Memory B cell (primary cell): ENCODE data around the gene SH2D4B.

Experiments
- ATAC-seq: fragments of 150-1000 bp; cut with Tn5 transposase; 2 replicates; pipeline ENCODE4 v1.10.0; 2021; ENCODE audit warnings: low read depth, mild to moderate bottlenecking, moderate library complexity
- DNase-seq, 2 donors: peaks; one replicate each; pipeline ENCODE4 v3.0.0; 2022; ENCODE audit warnings: low spot score in 2 of 2
- H3K27ac Mint-ChIP-seq: one replicate; pipeline ENCODE4 v1.8.0; 2022; ENCODE audit warnings: mild to moderate bottlenecking, moderate library complexity, mixed read lengths
- H3K27me3 Mint-ChIP-seq: one replicate; pipeline ENCODE4 v1.8.0; 2022; ENCODE audit warnings: mixed read lengths
- H3K36me3 Mint-ChIP-seq: one replicate; pipeline ENCODE4 v1.8.0; 2022; ENCODE audit warnings: mild to moderate bottlenecking, mixed read lengths
- H3K4me1 Mint-ChIP-seq: one replicate; pipeline ENCODE4 v1.8.0; 2022; ENCODE audit warnings: mixed read lengths
- H3K4me3 Mint-ChIP-seq: one replicate; pipeline ENCODE4 v1.8.0; 2022; ENCODE audit warnings: mild to moderate bottlenecking, moderate library complexity, mixed read lengths
- H3K9me3 Mint-ChIP-seq: one replicate; pipeline ENCODE4 v1.8.0; 2022; ENCODE audit warnings: mixed read lengths

Gene SH2D4B

GRCh38 chr10:80567292-80567691, 29.6 kb downstream of the SH2D4B start:
- DNase-seq = no peak
- Mint-ChIP-seq H3K9me3 (no peaks in the 10 kb centered on the region), H3K27ac (no peak overlapping the region), H3K4me1 (no peaks in the 10 kb centered on the region), H3K36me3 (no peaks in the 10 kb centered on the region), H3K4me3 (no peak overlapping the region), H3K27me3 (peaks cover 18% of the 10 kb centered on the region)
- ATAC-seq = no peak

GRCh38 chr10:80569131-80569895, 31.6 kb downstream of the SH2D4B start:
- Mint-ChIP-seq H3K4me3 (no peak overlapping the region), H3K27ac (no peak overlapping the region), H3K4me1 (no peaks in the 10 kb centered on the region), H3K36me3 (no peaks in the 10 kb centered on the region), H3K9me3 (no peaks in the 10 kb centered on the region), H3K27me3 (peaks cover 15% of the 10 kb centered on the region)
- ATAC-seq (no peak), DNase-seq (no peak)

GRCh38 chr10:80571352-80571751, 33.6 kb downstream of the SH2D4B start:
- H3K27ac Mint-ChIP-seq = no peak overlapping the region
- H3K4me3 Mint-ChIP-seq = no peak overlapping the region
- ATAC-seq (no peak), DNase-seq (no peak)
- no peaks in the 10 kb centered on the region for H3K4me1 Mint-ChIP-seq
- no peaks in the 10 kb centered on the region for H3K9me3 Mint-ChIP-seq
- peaks cover 10% of the 10 kb centered on the region for H3K27me3 Mint-ChIP-seq
- H3K36me3 Mint-ChIP-seq = no peaks in the 10 kb centered on the region

GRCh38 chr10:80579181-80579763, 41.6 kb downstream of the SH2D4B start:
- DNase-seq = no peak
- peaks cover 18% of the 10 kb centered on the region for H3K4me1 Mint-ChIP-seq
- ATAC-seq = no peak
- H3K27ac Mint-ChIP-seq = no peak overlapping the region
- H3K9me3 Mint-ChIP-seq = no peaks in the 10 kb centered on the region
- no peaks in the 10 kb centered on the region for H3K36me3 Mint-ChIP-seq
- H3K27me3 Mint-ChIP-seq = peaks cover 8% of the 10 kb centered on the region
- H3K4me3 Mint-ChIP-seq = no peak overlapping the region

- Mint-ChIP-seq H3K4me3 (no peak overlapping the region), H3K36me3 (no peaks in the 10 kb centered on the region), H3K9me3 (no peaks in the 10 kb centered on the region), H3K4me1 (peaks cover 18% of the 10 kb centered on the region), H3K27ac (no peak overlapping the region), H3K27me3 (peaks cover 8% of the 10 kb centered on the region)
- ATAC-seq (peak; percentile 38), DNase-seq (no peak)
Observed at GRCh38 chr10:80579849-80580637, 42.3 kb downstream of the SH2D4B start.

GRCh38 chr10:80580638-80581468, 43.2 kb downstream of the SH2D4B start:
- H3K36me3 Mint-ChIP-seq = no peaks in the 10 kb centered on the region
- H3K4me3 Mint-ChIP-seq = no peak overlapping the region
- no peaks in the 10 kb centered on the region for H3K9me3 Mint-ChIP-seq
- peaks cover 8% of the 10 kb centered on the region for H3K27me3 Mint-ChIP-seq
- DNase-seq (no peak), ATAC-seq (no peak)
- no peak overlapping the region for H3K27ac Mint-ChIP-seq
- peaks cover 18% of the 10 kb centered on the region for H3K4me1 Mint-ChIP-seq

GRCh38 chr10:80581469-80581835, 43.8 kb downstream of the SH2D4B start:
- H3K4me3 Mint-ChIP-seq = no peak overlapping the region
- no peaks in the 10 kb centered on the region for H3K9me3 Mint-ChIP-seq
- peaks cover 8% of the 10 kb centered on the region for H3K27me3 Mint-ChIP-seq
- no peak overlapping the region for H3K27ac Mint-ChIP-seq
- ATAC-seq (no peak), DNase-seq (no peak)
- peaks cover 18% of the 10 kb centered on the region for H3K4me1 Mint-ChIP-seq
- no peaks in the 10 kb centered on the region for H3K36me3 Mint-ChIP-seq

GRCh38 chr10:80582286-80582960, 44.7 kb downstream of the SH2D4B start:
- Mint-ChIP-seq H3K4me1 (peaks cover 18% of the 10 kb centered on the region), H3K27me3 (peaks cover 9% of the 10 kb centered on the region), H3K36me3 (no peaks in the 10 kb centered on the region), H3K9me3 (no peaks in the 10 kb centered on the region), H3K4me3 (no peak overlapping the region), H3K27ac (no peak overlapping the region)
- ATAC-seq (no peak), DNase-seq (no peak)

GRCh38 chr10:80583685-80584084, 46.0 kb downstream of the SH2D4B start:
- peaks cover 13% of the 10 kb centered on the region for H3K4me1 Mint-ChIP-seq
- no peaks in the 10 kb centered on the region for H3K36me3 Mint-ChIP-seq
- DNase-seq (no peak), ATAC-seq (no peak)
- no peaks in the 10 kb centered on the region for H3K9me3 Mint-ChIP-seq
- H3K4me3 Mint-ChIP-seq = no peak overlapping the region
- H3K27me3 Mint-ChIP-seq = peaks cover 10% of the 10 kb centered on the region
- H3K27ac Mint-ChIP-seq = no peak overlapping the region

GRCh38 chr10:80585812-80586211, 48.1 kb downstream of the SH2D4B start:
- Mint-ChIP-seq H3K36me3 (no peaks in the 10 kb centered on the region), H3K27me3 (peaks cover 10% of the 10 kb centered on the region), H3K4me1 (peaks cover 11% of the 10 kb centered on the region), H3K9me3 (no peaks in the 10 kb centered on the region), H3K27ac (no peak overlapping the region), H3K4me3 (no peak overlapping the region)
- no peak for DNase-seq
- ATAC-seq = no peak

- peaks cover 7% of the 10 kb centered on the region for H3K27me3 Mint-ChIP-seq
- ATAC-seq (no peak), DNase-seq (no peak)
- no peaks in the 10 kb centered on the region for H3K36me3 Mint-ChIP-seq
- peaks cover 11% of the 10 kb centered on the region for H3K4me1 Mint-ChIP-seq
- no peak overlapping the region for H3K4me3 Mint-ChIP-seq
- no peak overlapping the region for H3K27ac Mint-ChIP-seq
- H3K9me3 Mint-ChIP-seq = no peaks in the 10 kb centered on the region
Observed at GRCh38 chr10:80588546-80588945, 50.8 kb downstream of the SH2D4B start.

GRCh38 chr10:80589726-80590373, 52.1 kb downstream of the SH2D4B start:
- peak overlapping the region; percentile 4 for H3K27ac Mint-ChIP-seq
- peaks cover 11% of the 10 kb centered on the region for H3K4me1 Mint-ChIP-seq
- ATAC-seq = peak; percentile 59
- peaks cover 5% of the 10 kb centered on the region for H3K27me3 Mint-ChIP-seq
- no peaks in the 10 kb centered on the region for H3K36me3 Mint-ChIP-seq
- peak in 1 of 2 donors; percentile 14 for DNase-seq
- H3K4me3 Mint-ChIP-seq = peak overlapping the region; percentile 22
- no peaks in the 10 kb centered on the region for H3K9me3 Mint-ChIP-seq

GRCh38 chr10:80590585-80591125, 53.0 kb downstream of the SH2D4B start:
- DNase-seq = no peak
- Mint-ChIP-seq H3K4me1 (peaks cover 11% of the 10 kb centered on the region), H3K27ac (peak overlapping the region; percentile 4), H3K4me3 (no peak overlapping the region), H3K36me3 (no peaks in the 10 kb centered on the region), H3K27me3 (peaks cover 5% of the 10 kb centered on the region), H3K9me3 (no peaks in the 10 kb centered on the region)
- ATAC-seq = no peak
